Memory B cell (primary cell): Measurements from ENCODE around the gene SORL1.

Source experiments
- ATAC-seq: fragments of 150-1000 bp; cut with Tn5 transposase; 2 replicates; pipeline ENCODE4 v1.10.0; 2021; ENCODE audit warnings: low read depth, mild to moderate bottlenecking, moderate library complexity
- DNase-seq, 2 donors: peaks; one replicate each; pipeline ENCODE4 v3.0.0; 2022; ENCODE audit warnings: low spot score in 2 of 2
- H3K27ac Mint-ChIP-seq: one replicate; pipeline ENCODE4 v1.8.0; 2022; ENCODE audit warnings: mild to moderate bottlenecking, moderate library complexity, mixed read lengths
- H3K27me3 Mint-ChIP-seq: one replicate; pipeline ENCODE4 v1.8.0; 2022; ENCODE audit warnings: mixed read lengths
- H3K36me3 Mint-ChIP-seq: one replicate; pipeline ENCODE4 v1.8.0; 2022; ENCODE audit warnings: mild to moderate bottlenecking, mixed read lengths
- H3K4me1 Mint-ChIP-seq: one replicate; pipeline ENCODE4 v1.8.0; 2022; ENCODE audit warnings: mixed read lengths
- H3K4me3 Mint-ChIP-seq: one replicate; pipeline ENCODE4 v1.8.0; 2022; ENCODE audit warnings: mild to moderate bottlenecking, moderate library complexity, mixed read lengths
- H3K9me3 Mint-ChIP-seq: one replicate; pipeline ENCODE4 v1.8.0; 2022; ENCODE audit warnings: mixed read lengths

The SORL1 gene

DNA sequence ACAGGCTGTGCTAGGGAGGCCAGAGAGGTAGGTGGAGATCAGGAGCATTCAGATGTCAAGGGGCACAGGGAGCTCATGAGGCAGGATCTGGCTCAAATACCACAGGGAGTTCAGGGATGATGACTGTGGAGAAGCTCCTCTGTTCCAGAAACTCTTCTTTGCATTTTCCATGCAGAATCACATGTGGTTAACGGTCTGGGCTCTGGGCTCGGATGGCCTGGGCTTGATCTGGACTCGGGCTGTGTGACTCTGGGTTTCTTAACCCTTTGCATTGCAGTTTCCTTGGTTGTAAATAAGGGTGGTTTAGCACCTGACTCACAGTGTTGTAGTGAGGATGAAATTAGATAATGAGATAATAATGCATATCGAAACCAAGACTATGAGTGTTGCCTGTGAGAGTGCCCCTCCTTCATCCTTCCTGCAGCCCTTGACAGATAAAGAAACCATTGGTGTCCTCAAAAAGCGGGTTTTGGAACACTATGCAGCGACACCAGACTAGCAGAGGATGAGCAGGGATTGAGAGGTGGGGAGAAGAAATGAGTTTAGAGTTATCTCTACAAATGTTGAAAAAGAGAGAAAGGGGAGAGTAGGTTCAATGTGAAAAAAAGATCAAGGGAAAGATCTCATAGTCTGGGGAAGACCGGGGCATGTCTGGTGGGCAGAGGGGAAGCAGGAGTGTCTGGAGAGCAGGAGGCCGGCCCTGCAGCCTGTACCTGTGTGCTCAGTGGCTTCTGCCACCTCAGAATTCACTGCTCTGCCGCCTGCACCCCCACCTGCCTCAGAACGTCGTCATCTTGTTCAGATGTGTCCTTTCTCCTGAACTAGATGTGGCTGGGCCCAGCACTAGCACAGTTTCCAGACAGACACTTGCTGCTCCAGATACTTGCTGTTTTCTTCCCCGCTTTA, 198.5 kb downstream of the SORL1 start:
- ATAC-seq (no peak), DNase-seq (no peak)
- no peak overlapping the region for H3K4me3 Mint-ChIP-seq
- H3K27me3 Mint-ChIP-seq: peaks cover 4% of the 10 kb centered on the region
- no peaks in the 10 kb centered on the region for H3K9me3 Mint-ChIP-seq
- no peaks in the 10 kb centered on the region for H3K36me3 Mint-ChIP-seq
- peaks cover 4% of the 10 kb centered on the region for H3K4me1 Mint-ChIP-seq
- no peak overlapping the region for H3K27ac Mint-ChIP-seq

DNA sequence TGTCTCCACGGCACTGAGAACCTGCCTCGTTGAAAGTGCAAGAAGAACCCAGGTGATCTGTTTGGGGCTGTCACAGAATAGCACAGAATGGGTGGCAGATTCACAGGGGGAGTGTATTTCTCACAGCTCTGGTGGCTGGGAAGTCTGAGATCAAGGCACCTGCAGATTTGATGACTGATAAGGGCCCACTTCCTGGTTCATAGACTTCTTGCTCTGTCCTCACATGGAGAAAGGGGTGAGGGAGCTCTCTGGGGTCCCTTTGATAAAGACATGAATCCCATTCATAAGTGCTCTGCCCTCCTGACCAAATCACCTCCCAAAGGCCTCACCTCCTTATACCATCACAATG, 199.1 kb downstream of the SORL1 start:
- H3K9me3 Mint-ChIP-seq: no peaks in the 10 kb centered on the region
- peaks cover 6% of the 10 kb centered on the region for H3K4me1 Mint-ChIP-seq
- H3K4me3 Mint-ChIP-seq: no peak overlapping the region
- H3K36me3 Mint-ChIP-seq: no peaks in the 10 kb centered on the region
- no peak for ATAC-seq
- DNase-seq: no peak
- H3K27me3 Mint-ChIP-seq: peaks cover 4% of the 10 kb centered on the region
- H3K27ac Mint-ChIP-seq: no peak overlapping the region

DNA sequence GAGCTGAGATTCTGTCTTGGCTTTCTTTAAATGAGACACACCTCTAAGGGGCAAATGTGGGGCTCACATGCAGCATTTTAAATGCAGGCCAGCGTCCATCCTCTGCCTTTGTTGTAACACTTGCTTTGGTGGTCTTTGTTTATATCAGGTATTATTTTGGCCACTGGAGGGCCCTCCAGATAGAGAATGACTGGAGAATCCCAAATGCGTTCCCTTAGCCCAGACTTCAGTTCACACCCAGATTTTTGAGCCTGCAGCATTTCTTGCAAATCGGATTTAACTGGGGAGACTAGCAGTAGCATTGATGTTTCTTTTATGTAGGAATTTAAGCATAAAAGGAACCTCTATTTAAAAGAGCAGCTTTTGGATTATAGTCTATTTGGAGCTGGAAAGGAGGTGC, 200.9 kb downstream of the SORL1 start:
- Mint-ChIP-seq H3K4me3 (no peak overlapping the region), H3K36me3 (no peaks in the 10 kb centered on the region), H3K9me3 (no peaks in the 10 kb centered on the region), H3K27me3 (peaks cover 2% of the 10 kb centered on the region), H3K4me1 (peaks cover 6% of the 10 kb centered on the region), H3K27ac (no peak overlapping the region)
- ATAC-seq: no peak
- DNase-seq: no peak

DNA sequence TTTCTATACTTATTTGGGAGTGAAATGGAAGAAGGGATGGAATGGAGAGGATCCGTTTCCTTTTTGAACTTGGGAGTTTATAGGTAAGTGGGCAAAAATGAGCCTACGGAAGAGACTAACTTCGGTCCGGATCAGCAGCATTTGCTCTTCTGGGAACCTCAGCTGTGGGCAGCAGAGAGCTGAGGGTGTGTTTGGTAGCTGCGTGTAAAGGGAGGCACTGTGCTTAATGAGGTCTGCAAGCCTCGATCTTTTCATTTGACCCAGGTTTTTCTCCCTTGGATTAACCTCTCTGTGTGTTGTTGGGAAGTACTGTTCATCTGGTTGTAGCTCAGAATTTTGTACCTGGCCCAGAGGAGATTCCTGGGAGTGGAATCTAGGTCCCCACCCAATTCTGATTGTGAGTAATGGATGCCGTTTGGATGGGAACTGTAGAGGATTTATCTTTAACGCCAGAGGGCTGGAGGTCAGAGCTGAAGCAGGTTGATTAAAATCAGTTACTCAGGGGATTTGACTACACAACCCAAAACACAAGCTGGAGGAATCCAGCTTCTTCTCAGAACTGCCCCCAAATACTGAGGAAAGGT, 202.2 kb downstream of the SORL1 start:
- H3K4me3 Mint-ChIP-seq: no peak overlapping the region

DNA sequence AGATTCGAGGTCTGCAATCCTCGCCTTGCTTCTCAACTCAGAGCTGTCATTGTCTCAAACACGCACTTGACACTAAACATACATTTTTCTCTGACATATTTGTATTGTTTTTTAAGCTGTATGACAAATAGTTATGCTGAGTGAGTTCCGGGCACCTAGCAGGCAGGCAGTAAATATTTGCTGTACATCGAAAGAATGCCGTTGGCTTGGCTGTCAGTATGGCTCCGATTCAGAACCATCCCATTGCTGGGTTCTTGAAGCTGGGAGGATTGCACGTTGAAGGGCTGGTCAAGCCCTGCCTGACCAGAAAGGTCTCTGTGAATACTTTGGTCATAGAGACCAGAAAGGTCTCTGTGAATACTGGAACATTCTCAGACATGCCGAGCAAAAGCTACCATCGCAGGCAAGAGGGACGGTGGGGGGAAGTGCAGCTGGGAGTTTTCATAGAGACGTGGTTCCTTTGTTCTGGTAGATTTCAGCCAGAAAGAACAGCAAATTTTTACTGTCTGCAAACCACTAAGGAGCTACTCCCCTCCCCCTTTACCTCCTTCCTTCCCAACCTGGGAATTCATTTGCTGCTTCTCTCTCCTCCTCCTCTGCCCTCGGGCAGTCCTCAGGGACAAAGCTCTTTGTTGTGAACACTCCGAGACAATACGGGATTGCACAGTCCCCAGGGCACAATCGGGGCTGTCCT, 202.9 kb downstream of the SORL1 start:
- Mint-ChIP-seq H3K36me3 (no peaks in the 10 kb centered on the region), H3K27me3 (no peaks in the 10 kb centered on the region), H3K27ac (no peak overlapping the region), H3K4me3 (peak overlapping the region; percentile 60), H3K9me3 (no peaks in the 10 kb centered on the region), H3K4me1 (peaks cover 6% of the 10 kb centered on the region)
- peak in 1 of 2 donors; percentile 0 for DNase-seq
- ATAC-seq: no peak

More for the DNA sequence above, 202.2 kb downstream of the SORL1 start:
- H3K27me3 Mint-ChIP-seq: peaks cover 2% of the 10 kb centered on the region
- no peak overlapping the region for H3K27ac Mint-ChIP-seq
- no peaks in the 10 kb centered on the region for H3K36me3 Mint-ChIP-seq
- DNase-seq (no peak), ATAC-seq (no peak)
- peaks cover 6% of the 10 kb centered on the region for H3K4me1 Mint-ChIP-seq
- H3K9me3 Mint-ChIP-seq: no peaks in the 10 kb centered on the region

DNA sequence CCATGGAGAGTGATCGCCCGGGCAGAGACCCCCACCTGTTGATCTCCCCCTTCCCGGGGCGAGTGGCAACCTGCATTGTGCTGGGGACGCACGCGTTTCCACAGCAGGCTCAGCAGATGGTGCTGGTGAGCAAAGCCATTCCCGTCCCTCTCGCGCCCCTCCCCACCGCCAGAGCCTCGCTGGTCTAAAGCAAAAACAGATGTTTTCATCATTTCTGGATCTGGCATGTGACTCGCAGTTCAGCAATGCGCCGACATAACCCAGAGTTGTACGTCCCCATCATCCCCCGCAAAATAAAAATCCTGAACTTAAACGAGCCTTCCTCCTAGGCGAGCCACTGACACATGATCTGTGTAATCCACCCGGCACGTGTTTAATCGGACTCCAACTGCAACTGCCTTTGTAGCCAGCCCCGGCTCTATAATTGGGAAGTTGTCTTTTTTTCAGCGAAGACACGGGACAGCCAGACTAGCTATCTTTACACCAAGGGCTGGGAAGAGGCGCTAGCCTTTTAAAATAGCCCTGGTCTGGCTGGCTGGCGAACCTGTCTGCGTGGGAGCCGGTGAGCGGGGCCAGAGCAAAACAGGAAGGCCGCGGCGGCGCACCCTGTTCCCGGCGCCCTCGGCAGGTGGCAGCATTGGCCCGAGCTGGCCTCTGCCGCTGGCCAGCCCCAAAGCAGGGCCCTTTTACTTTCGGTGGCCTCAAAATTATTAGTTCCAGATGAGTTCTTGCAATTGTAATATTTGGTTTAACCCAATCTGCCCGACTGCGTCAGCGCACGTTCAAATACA, 203.6 kb downstream of the SORL1 start:
- peak; percentile 51 to 64 for DNase-seq
- Mint-ChIP-seq H3K4me1 (peaks cover 6% of the 10 kb centered on the region), H3K27ac (no peak overlapping the region), H3K36me3 (no peaks in the 10 kb centered on the region), H3K9me3 (no peaks in the 10 kb centered on the region), H3K4me3 (peak overlapping the region; percentile 60), H3K27me3 (no peaks in the 10 kb centered on the region)
- ATAC-seq: peak; percentile 82

DNA sequence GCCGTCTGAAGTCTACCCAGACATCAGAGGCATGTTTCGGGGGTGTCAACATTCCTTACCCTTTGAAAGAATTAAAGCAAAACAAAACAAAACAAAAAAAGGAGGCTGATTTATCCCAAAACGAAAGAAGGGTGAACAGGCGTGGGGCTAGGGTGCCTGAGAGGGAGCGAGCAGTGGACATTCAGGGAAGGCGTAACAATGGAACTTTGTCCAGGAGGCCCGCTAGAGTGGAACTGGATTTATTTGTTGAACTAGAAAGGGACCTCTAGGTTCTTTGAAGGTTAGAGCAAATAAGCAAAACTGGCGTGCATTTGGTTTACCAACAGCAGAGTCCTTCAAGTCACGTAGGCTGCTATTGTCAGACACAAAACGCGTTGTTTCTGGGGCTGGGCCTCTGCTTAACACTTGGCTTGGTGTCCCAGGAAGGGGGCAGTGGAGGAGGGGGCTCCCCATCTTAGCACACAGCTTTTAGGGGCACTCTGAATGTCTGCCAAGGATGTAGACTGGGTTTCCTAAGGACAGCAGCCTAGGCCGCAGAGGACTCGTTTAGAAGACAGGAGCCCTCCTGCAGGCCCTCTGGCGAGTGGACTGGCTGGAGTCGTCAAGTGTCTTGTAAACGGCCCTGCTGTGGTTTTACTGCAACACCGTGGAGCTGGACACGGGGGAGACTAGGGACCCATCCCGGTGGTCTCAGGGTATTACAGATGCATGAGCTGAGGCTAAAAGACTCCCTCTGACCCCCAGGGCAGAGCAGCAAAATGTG, 204.4 kb downstream of the SORL1 start:
- H3K4me1 Mint-ChIP-seq: peaks cover 6% of the 10 kb centered on the region
- peak in 1 of 2 donors; percentile 0 for DNase-seq
- no peak for ATAC-seq
- H3K4me3 Mint-ChIP-seq: no peak overlapping the region
- no peaks in the 10 kb centered on the region for H3K36me3 Mint-ChIP-seq
- no peak overlapping the region for H3K27ac Mint-ChIP-seq
- H3K27me3 Mint-ChIP-seq: no peaks in the 10 kb centered on the region
- no peaks in the 10 kb centered on the region for H3K9me3 Mint-ChIP-seq

DNA sequence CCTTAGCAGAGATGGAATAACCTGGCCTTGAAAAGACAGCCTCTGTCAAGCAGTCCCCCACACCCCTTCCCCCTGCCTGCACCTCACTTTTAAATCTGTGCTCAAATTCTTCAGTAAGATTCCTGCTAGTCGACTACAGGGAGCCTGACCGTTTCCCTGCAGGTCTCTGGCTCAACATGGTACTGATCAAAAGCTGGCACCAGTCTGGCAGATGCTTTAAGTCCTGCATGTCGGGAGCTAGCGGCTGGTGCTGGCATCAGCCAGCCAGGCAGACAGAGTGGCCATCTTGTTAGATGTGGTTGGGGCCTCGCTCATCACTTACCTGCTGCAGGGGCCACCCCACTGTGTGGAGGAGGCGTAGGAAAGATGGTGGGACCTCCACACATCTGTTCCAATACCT, 205.0 kb downstream of the SORL1 start:
- Mint-ChIP-seq H3K4me1 (peaks cover 6% of the 10 kb centered on the region), H3K27me3 (no peaks in the 10 kb centered on the region), H3K36me3 (no peaks in the 10 kb centered on the region), H3K9me3 (no peaks in the 10 kb centered on the region), H3K4me3 (no peak overlapping the region), H3K27ac (no peak overlapping the region)
- ATAC-seq (no peak), DNase-seq (no peak)

DNA sequence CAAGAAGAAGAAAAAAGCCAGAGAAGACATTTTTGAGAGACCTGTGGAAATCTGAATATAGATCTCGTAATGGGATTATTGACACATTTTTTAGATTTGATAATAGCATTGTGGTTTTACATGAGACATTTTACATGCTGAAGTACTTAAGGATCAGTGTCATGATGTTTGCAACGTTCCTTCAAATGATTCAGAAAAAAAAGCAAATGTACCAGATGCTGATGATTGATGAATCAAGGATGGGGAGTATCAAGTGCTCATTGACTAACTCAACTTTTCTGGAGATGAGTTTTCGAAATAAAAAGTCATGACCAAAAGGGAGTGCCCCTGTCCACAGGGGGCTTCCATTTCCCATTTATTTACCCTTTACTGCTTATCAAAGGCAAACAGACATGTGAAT, 207.7 kb downstream of the SORL1 start:
- H3K4me1 Mint-ChIP-seq: peaks cover 6% of the 10 kb centered on the region
- H3K36me3 Mint-ChIP-seq: no peaks in the 10 kb centered on the region

DNA sequence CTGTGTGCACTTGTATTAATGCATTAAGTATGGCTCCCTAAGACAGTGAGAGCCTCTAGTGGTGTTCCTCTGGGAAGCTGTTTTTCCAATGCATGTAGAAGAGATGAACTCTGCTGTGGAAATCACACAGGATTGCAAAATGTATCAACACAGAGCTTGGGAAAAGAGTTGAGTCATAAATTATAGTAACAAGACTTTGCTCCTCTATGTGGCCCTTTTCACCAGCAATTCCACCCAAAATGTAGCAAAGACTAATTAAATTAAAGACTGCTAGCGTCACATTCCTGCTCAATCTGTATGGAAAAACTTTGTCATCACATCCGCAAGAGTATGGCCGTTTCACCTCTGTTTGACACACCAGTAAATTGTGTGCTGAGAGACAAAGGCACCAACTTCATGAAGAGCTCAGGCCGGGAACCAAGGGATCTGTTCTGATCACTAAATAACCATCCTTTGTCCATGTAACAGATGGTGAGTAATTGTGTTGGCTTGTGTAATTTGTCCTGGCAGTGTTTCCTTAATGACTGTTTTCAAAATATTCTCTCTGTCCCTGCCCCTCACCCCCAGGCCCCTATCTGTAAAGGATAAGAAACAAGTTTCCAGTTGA, 209.9 kb downstream of the SORL1 start:
- Mint-ChIP-seq H3K27me3 (peaks cover 6% of the 10 kb centered on the region), H3K4me1 (no peaks in the 10 kb centered on the region), H3K27ac (no peak overlapping the region), H3K9me3 (no peaks in the 10 kb centered on the region), H3K36me3 (no peaks in the 10 kb centered on the region), H3K4me3 (no peak overlapping the region)
- no peak for ATAC-seq
- no peak for DNase-seq

More for the DNA sequence above, 207.7 kb downstream of the SORL1 start:
- Mint-ChIP-seq H3K27me3 (peaks cover 4% of the 10 kb centered on the region), H3K9me3 (no peaks in the 10 kb centered on the region), H3K27ac (no peak overlapping the region), H3K4me3 (no peak overlapping the region)
- no peak for ATAC-seq
- DNase-seq: no peak

DNA sequence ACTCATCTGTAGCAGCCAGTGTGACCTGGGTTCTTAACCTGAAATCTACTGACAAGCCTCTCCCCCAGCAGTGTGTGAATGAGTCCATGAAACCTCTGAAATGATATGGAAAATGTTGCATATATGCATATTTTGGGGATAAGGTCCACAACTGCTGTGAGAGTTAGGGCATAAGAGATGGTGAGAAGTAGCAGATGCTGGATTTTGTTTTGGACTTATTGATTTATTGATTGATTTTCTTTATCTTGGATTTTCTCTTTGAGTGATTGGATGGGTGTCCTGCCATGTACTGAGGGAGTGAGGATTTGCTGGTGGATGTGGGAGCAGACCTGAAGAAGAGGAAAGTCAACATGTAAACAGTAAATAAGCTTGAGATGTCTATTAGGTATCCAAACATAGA, 212.0 kb downstream of the SORL1 start:
- Mint-ChIP-seq H3K36me3 (no peaks in the 10 kb centered on the region), H3K9me3 (no peaks in the 10 kb centered on the region), H3K27ac (no peak overlapping the region), H3K4me3 (no peak overlapping the region), H3K27me3 (peaks cover 9% of the 10 kb centered on the region), H3K4me1 (no peaks in the 10 kb centered on the region)
- DNase-seq (no peak), ATAC-seq (no peak)

DNA sequence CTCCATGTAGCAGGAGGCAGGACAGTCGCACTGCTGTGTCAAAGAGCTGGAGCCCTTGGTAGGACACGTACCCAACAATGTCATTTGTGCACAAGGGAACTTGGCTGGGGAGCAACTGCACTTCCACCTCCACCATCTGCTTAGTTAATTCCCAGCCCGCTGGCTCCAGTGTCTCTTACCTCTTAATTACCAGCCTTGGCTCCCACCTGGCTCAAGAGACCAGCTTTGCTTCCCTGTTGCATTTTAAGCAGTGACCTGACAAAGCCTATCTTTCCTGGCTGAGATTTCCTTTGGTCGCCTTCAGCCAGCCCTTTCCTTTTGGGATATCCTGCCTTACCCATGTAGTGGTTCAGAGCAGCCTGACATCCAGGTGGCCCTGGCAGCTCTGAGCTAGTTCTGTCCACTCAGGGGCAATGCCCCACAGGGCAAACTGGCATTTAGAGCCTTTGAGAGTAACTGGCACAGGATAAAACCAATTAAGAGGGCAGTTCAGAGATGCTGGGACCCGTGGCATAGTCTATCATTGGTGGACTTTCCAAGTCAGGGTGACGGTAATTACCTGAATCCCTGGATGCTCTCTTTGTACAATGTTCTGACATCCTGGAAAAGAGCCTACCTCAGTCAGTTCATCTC, 213.2 kb downstream of the SORL1 start:
- Mint-ChIP-seq H3K4me3 (no peak overlapping the region), H3K27ac (no peak overlapping the region), H3K4me1 (no peaks in the 10 kb centered on the region), H3K36me3 (no peaks in the 10 kb centered on the region), H3K9me3 (no peaks in the 10 kb centered on the region), H3K27me3 (peaks cover 9% of the 10 kb centered on the region)
- no peak for ATAC-seq
- no peak for DNase-seq

DNA sequence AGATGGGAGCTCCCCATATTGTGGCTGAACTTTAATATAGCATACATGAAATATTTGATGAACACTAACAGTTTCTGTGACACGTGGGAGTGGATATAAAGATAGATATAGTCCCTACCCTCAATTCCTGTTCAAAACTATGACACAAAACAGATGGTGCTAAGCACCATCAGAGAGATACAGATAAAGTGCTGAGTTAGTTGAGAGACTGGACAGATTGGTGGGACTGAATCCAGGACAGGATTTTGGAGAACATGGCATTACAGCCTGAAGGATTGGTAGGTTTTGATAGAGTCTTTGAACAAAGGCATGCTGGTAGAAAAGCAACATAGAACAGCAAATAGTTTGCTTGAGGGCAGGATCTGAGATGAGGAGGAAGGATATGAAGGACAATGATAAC, 215.7 kb downstream of the SORL1 start:
- Mint-ChIP-seq H3K36me3 (no peaks in the 10 kb centered on the region), H3K4me1 (no peaks in the 10 kb centered on the region), H3K4me3 (no peak overlapping the region), H3K27me3 (peaks cover 9% of the 10 kb centered on the region), H3K9me3 (no peaks in the 10 kb centered on the region), H3K27ac (no peak overlapping the region)
- DNase-seq (no peak), ATAC-seq (no peak)
